ENCODE data around the gene GRB2. TPM values are rescaled to one million over a fixed set of nuclear protein-coding genes. Genes with fewer than 3 reads are reported as not detected.
"Not testable (repeated sequence)": the region's sequence is repeated elsewhere in the genome, so short reads cannot be mapped to it uniquely, and the experiment has no call there.

Gene GRB2
- total RNA-seq, 1 donor from 2014 or later = 172 TPM

- Mint-ChIP-seq H3K36me3 (ENCODE audit: low read depth) (peaks cover 47% of the 10 kb centered on the region), H3K27me3 (no peaks in the 10 kb centered on the region), H3K27ac (peak overlapping the region; percentile 23), H3K4me1 (peaks cover 39% of the 10 kb centered on the region), H3K4me3 (no peak overlapping the region), H3K9me3 (no peaks in the 10 kb centered on the region)
- intact Hi-C loops (cut with micrococcal nuclease) = no loop called here
- DNase-seq = no peak
Measured at GRCh38 chr17:75388476-75389030, 16.9 kb downstream of the GRB2 start.

GRCh38 chr17:75387771-75388170, 17.7 kb downstream of the GRB2 start:
- no peaks in the 10 kb centered on the region for H3K9me3 Mint-ChIP-seq
- no peaks in the 10 kb centered on the region for H3K27me3 Mint-ChIP-seq

GRCh38 chr17:75386430-75386829, 19.0 kb downstream of the GRB2 start:
- Mint-ChIP-seq H3K36me3 (ENCODE audit: low read depth) (peaks cover 34% of the 10 kb centered on the region), H3K27me3 (no peaks in the 10 kb centered on the region), H3K9me3 (no peaks in the 10 kb centered on the region), H3K27ac (no peak overlapping the region), H3K4me1 (peaks cover 25% of the 10 kb centered on the region), H3K4me3 (no peak overlapping the region)
- DNase-seq = no peak
- intact Hi-C loops (cut with micrococcal nuclease) = no loop called here

More at GRCh38 chr17:75387771-75388170, 17.7 kb downstream of the GRB2 start:
- peaks cover 33% of the 10 kb centered on the region for H3K4me1 Mint-ChIP-seq
- H3K27ac Mint-ChIP-seq = no peak overlapping the region
- no peak overlapping the region for H3K4me3 Mint-ChIP-seq
- intact Hi-C loops (cut with micrococcal nuclease) = no loop called here
- DNase-seq = no peak
- H3K36me3 Mint-ChIP-seq (ENCODE audit: low read depth) = peaks cover 41% of the 10 kb centered on the region

DNA sequence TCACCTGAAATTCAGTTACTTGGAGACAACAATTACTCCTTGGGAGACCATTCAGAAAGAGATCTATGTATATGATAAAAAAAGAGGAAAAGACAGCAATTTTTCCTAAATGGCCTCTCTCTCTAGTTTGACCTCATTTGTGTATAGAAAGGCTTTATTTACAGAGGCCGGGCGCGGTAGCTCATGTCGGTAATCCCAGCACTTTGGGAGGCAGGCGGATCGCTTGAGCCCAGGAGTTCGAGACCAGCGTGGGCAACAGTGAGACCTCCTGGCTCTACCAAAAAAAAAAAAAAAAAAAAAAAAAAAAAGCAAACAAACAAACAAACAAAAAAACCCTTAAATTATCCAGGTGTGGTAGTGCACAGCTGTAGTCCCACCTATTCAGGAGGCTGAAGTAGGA, 20.7 kb downstream of the GRB2 start:
- H3K36me3 Mint-ChIP-seq (ENCODE audit: low read depth) = peaks cover 25% of the 10 kb centered on the region

DNA sequence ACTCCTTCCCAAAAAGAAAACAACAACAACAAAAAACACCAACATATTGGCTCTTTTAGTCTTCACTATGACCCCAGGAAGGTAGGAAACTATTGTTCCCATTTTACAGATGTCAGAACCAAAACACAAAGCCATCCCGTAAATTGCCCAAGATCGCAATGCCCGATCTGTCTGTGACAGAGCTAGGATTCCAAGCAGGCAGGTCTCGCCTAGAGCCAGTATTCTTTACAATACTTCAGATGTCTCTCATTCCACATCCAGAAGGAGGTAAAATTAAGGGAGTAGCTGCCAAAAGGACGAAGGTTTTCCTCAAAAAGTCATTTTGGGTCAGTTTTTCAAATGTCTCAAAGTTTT, 21.7 kb downstream of the GRB2 start:
- Mint-ChIP-seq H3K27me3 (no peaks in the 10 kb centered on the region), H3K36me3 (ENCODE audit: low read depth) (peaks cover 19% of the 10 kb centered on the region), H3K9me3 (no peaks in the 10 kb centered on the region), H3K4me1 (peaks cover 20% of the 10 kb centered on the region), H3K4me3 (no peak overlapping the region), H3K27ac (no peak overlapping the region)
- intact Hi-C loops (cut with micrococcal nuclease) = no loop called here
- DNase-seq = no peak

More for the DNA sequence above, 20.7 kb downstream of the GRB2 start:
- Mint-ChIP-seq H3K9me3 (no peaks in the 10 kb centered on the region), H3K27me3 (no peaks in the 10 kb centered on the region), H3K4me3 (no peak overlapping the region), H3K4me1 (peaks cover 23% of the 10 kb centered on the region), H3K27ac (no peak overlapping the region)
- intact Hi-C loops (cut with micrococcal nuclease) = no loop called here
- DNase-seq = no peak

DNA sequence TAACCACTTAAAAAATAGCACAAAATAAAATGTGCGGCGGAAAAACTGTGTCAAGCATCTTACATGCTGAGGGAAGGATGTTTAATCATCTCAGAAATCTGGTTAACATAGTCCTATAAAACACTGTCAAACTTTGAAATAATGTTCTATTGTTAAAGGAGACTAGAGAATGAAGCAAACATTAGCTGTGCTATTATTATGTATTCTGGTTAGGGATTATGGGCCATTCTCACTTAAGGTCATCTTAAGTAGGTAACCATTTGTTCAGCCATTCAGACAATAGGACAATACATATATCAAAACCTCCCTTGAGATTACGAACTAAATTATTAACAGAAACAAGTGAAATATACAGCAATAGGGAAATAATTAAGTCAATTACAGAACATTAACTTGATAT, 24.7 kb downstream of the GRB2 start:
- DNase-seq = no peak
- Mint-ChIP-seq H3K4me1 (peaks cover 14% of the 10 kb centered on the region), H3K27ac (no peak overlapping the region), H3K27me3 (no peaks in the 10 kb centered on the region), H3K9me3 (no peaks in the 10 kb centered on the region), H3K36me3 (ENCODE audit: low read depth) (peaks cover 19% of the 10 kb centered on the region), H3K4me3 (no peak overlapping the region)
- intact Hi-C loops (cut with micrococcal nuclease) = no loop called here

GRCh38 chr17:75380315-75380714, 25.2 kb downstream of the GRB2 start:
- Mint-ChIP-seq H3K4me1 (peaks cover 14% of the 10 kb centered on the region), H3K4me3 (no peak overlapping the region), H3K9me3 (no peaks in the 10 kb centered on the region), H3K27ac (no peak overlapping the region), H3K27me3 (no peaks in the 10 kb centered on the region), H3K36me3 (ENCODE audit: low read depth) (peaks cover 20% of the 10 kb centered on the region)
- no peak for DNase-seq
- intact Hi-C loops (cut with micrococcal nuclease) = no loop called here

GRCh38 chr17:75379426-75379825, 26.1 kb downstream of the GRB2 start:
- H3K4me3 Mint-ChIP-seq; intact Hi-C loops (cut with micrococcal nuclease); DNase-seq; H3K27ac Mint-ChIP-seq; H3K9me3 Mint-ChIP-seq; H3K27me3 Mint-ChIP-seq: not testable (repeated sequence)
- H3K36me3 Mint-ChIP-seq (ENCODE audit: low read depth) = peaks cover 27% of the 10 kb centered on the region
- H3K4me1 Mint-ChIP-seq = peaks cover 19% of the 10 kb centered on the region

GRCh38 chr17:75373280-75373679, 32.2 kb downstream of the GRB2 start:
- no peaks in the 10 kb centered on the region for H3K9me3 Mint-ChIP-seq
- peaks cover 41% of the 10 kb centered on the region for H3K4me1 Mint-ChIP-seq
- H3K36me3 Mint-ChIP-seq (ENCODE audit: low read depth) = peaks cover 39% of the 10 kb centered on the region
- H3K27me3 Mint-ChIP-seq = no peaks in the 10 kb centered on the region
- no peak for DNase-seq
- no peak overlapping the region for H3K27ac Mint-ChIP-seq
- intact Hi-C loops (cut with micrococcal nuclease) = loop anchor here (2.0 kb wide), 1 partner anchor 26 kb away; no protein-coding TSS in a partner anchor
- H3K4me3 Mint-ChIP-seq = no peak overlapping the region

DNA sequence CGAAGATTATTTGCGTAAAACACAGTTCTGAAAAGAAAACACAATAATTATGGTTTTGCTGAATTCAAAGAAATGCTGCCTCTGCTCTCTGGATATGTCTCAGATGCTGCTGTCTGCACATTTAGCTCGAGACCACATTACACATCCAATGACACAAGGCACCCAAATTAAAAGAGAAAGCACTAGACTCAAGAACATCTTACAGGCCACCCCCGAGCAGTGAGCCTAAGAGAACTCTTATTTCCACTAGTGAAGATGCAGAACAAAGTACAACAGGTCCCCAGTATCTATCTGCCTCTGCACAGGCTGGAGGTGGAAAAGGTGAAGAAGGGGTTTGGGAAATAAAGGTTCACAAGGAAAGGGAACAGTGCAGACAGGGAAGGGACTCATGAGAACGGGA, 33.5 kb downstream of the GRB2 start:
- intact Hi-C loops (cut with micrococcal nuclease) = loop anchor here (2.0 kb wide), 1 partner anchor 25 kb away; no protein-coding TSS in a partner anchor
- Mint-ChIP-seq H3K4me1 (peaks cover 52% of the 10 kb centered on the region), H3K9me3 (no peaks in the 10 kb centered on the region), H3K27me3 (no peaks in the 10 kb centered on the region), H3K36me3 (ENCODE audit: low read depth) (peaks cover 32% of the 10 kb centered on the region), H3K4me3 (peak overlapping the region; percentile 69), H3K27ac (peak overlapping the region; percentile 92)
- peak; percentile 71 for DNase-seq

DNA sequence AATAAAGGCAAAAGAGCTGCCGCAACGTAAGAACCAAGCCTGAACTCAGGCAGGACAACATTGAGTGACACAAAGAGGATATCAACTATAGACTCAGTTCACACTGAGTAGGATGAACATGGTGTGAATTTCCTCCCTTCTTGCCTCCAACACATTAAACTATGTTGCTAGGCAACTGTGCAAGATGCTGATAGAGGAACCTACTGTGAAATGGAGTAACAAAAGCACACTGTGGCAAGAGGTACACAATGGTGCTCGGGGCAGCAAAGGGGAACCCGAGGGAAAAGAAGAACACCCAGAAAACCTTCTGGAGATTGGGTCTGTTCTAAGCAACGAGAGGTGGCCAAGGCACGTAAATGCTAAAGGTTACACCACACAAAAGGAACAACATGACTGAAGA, 34.1 kb downstream of the GRB2 start:
- H3K9me3 Mint-ChIP-seq = no peaks in the 10 kb centered on the region
- H3K27ac Mint-ChIP-seq = peak overlapping the region; percentile 92
- DNase-seq = peak; percentile 61
- intact Hi-C loops (cut with micrococcal nuclease) = no loop called here
- H3K27me3 Mint-ChIP-seq = no peaks in the 10 kb centered on the region
- peaks cover 26% of the 10 kb centered on the region for H3K36me3 Mint-ChIP-seq (ENCODE audit: low read depth)
- peak overlapping the region; percentile 69 for H3K4me3 Mint-ChIP-seq
- H3K4me1 Mint-ChIP-seq = peaks cover 57% of the 10 kb centered on the region

GRCh38 chr17:75370286-75370915, 35.1 kb downstream of the GRB2 start:
- H3K4me1 Mint-ChIP-seq = peaks cover 67% of the 10 kb centered on the region
- intact Hi-C loops (cut with micrococcal nuclease) = no loop called here
- no peak overlapping the region for H3K4me3 Mint-ChIP-seq
- no peak for DNase-seq
- H3K27ac Mint-ChIP-seq = peak overlapping the region; percentile 24
- no peaks in the 10 kb centered on the region for H3K9me3 Mint-ChIP-seq
- peaks cover 25% of the 10 kb centered on the region for H3K36me3 Mint-ChIP-seq (ENCODE audit: low read depth)
- H3K27me3 Mint-ChIP-seq = no peaks in the 10 kb centered on the region

DNA sequence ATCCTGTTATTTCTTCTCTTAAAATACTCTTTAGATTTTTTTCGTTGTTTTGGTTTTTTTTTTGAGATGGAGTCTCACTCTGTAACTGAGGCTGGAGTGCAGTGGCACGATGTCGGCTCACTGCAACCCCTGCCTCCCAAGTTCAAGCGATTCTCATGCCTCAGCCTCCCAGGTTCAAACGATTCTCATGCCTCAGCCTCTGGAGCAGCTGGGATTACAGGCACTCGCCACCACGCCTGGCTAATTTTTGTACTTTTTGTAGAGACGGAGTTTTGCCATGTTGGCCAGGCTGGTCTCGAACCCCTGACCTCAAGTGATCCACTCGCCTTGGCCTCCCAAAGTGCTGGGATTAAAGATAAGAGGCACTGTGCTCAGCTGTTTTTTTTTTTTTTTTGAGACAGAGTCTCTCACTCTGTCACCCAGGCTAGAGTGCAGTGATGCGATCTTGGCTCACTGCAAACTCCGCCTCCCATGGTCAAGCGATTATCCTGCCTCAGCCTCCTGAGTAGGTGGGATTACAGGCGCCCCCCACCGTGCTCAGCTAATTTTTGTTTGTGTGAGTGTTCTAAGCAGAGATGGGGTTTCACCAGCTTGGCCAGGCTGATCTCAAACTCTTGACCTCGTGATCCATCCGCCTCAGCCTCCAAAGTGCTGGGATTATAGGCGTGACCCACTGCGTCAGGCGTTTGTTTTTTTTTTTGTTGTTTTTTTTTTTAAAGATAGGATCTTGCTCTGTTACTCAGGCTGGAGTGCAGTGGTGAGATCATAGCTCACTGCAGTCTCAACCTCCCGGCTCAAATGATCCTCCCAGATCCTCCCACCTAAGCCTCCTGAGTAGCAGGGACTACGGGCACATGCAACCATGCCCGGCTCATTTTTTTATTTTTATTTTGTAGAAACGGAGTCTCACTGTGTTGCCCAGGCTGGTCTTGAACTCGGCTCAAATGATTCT, 37.4 kb downstream of the GRB2 start:
- Mint-ChIP-seq H3K27ac (peak overlapping the region; percentile 59), H3K36me3 (ENCODE audit: low read depth) (peaks cover 19% of the 10 kb centered on the region), H3K4me1 (peaks cover 79% of the 10 kb centered on the region)
- H3K9me3 Mint-ChIP-seq, DNase-seq, H3K27me3 Mint-ChIP-seq, H3K4me3 Mint-ChIP-seq: not testable (repeated sequence)
- intact Hi-C loops (cut with micrococcal nuclease) = loop anchor here (2.0 to 5.0 kb wide), 2 partner anchors 23 to 34 kb away; no protein-coding TSS in a partner anchor

DNA sequence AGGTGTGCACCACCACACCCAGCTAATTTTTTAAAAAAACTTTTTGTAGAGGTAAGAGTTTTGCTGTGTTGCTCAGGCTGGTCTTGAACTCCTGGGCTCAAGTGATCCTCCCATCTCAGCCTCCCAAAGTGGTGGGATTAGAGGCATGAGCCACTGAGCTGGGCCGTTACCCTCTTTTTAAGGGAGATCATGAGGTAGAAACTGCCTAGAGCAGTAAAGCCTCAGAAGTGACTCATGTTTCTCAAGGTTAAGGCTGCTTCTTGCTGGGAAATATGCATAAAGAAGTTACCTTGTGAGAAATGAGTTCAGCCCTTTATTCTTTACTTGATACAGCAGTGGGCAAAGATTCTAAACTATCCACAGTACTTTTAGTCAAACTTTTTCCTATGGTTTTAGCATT, 38.2 kb downstream of the GRB2 start:
- H3K4me3 Mint-ChIP-seq = peak overlapping the region; percentile 28
- H3K9me3 Mint-ChIP-seq = no peaks in the 10 kb centered on the region
- H3K27me3 Mint-ChIP-seq = no peaks in the 10 kb centered on the region
- peaks cover 80% of the 10 kb centered on the region for H3K4me1 Mint-ChIP-seq
- H3K27ac Mint-ChIP-seq = peak overlapping the region; percentile 59
- H3K36me3 Mint-ChIP-seq (ENCODE audit: low read depth) = peaks cover 19% of the 10 kb centered on the region
- intact Hi-C loops (cut with micrococcal nuclease) = loop anchor here (2.0 to 5.0 kb wide), 2 partner anchors 23 to 35 kb away; no protein-coding TSS in a partner anchor
- DNase-seq = no peak
